ENCODE measurements around the gene DCST2. TPM values are rescaled to one million over a fixed set of nuclear protein-coding genes. Genes with fewer than 3 reads are reported as not detected.
A peak's percentile ranks its signal among the peaks of the same experiment; 100 is the strongest.

DCST2 gene
- total and polyA plus RNA-seq, 2 donors (not counting 3 experiments of a cell fraction or from before 2014, with no cell fraction given) = 0.29 to 0.51 TPM

DNA sequence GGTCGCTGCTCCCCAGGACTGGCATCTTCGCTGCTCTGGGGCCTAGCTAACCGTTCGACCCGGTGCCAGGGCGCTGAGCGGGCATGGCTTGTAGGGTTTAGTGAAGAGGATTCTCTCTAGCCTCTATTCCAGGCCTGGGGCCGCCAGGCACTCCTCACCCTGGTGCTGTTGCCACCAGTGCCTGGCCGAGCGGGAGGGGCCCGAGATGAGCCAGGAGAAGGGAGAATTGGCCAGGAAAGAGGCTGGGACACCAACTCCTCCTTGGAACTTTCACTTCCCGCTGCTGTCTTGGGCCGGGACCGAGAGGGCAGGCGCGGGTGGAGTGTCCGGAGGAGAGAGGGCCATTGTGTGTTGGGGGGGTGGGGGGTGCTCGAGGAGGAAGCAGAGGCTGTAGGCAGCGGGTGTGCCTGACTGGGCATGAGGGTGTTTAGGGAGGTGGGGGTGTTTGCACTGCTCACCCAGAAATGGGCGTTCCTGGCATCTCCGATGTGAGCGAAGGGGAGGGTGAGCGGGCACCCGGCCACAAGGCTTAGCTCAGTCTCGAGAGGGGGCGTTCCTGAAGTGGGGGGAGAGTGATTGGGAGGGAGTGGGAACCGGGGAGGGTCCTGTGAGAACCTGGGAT is 18.3 kb upstream of the DCST2 start:
- Histone ChIP-seq H3K36me3 (ENCODE audit: control insufficient read depth in 2 of 2, extremely low read depth in 1 of 2, insufficient read depth in 2 of 2, low read length in 2 of 2) (peaks cover 5 to 18% of the 10 kb centered on the region in 2 experiments), H4K20me1 (replicated peaks; ENCODE audit: control insufficient read depth, extremely low read depth, insufficient read depth, low read length) (no peaks in the 10 kb centered on the region), H3K79me2 (ENCODE audit: control insufficient read depth, insufficient read depth, low read length) (peaks cover 21% of the 10 kb centered on the region), H3K4me3 (replicated peaks in 1 of 3; ENCODE audit: insufficient read depth in 1 of 3, low read depth in 1 of 3, low read length in 3 of 3) (peak overlapping the region; percentile 66 to 75 (median 74)), H3K27me3 (ENCODE audit: control insufficient read depth in 2 of 2, insufficient read depth in 2 of 2, low read length in 2 of 2) (no peaks in the 10 kb centered on the region), H3K9ac (replicated peaks; ENCODE audit: extremely low read depth, insufficient read depth, low read length) (peak overlapping the region; percentile 42), H2AFZ (ENCODE audit: low read depth, low read length) (peak overlapping the region; percentile 4), H3K4me2 (ENCODE audit: insufficient read depth, low read length) (peak overlapping the region; percentile 86), H3K9me3 (replicated peaks; ENCODE audit: control insufficient read depth, insufficient read depth, low read length) (no peaks in the 10 kb centered on the region), H3K27ac (ENCODE audit: insufficient read depth, low read depth, low read length) (peak overlapping the region; percentile 25), H3K9me1 (replicated peaks; ENCODE audit: control insufficient read depth, extremely low read depth, insufficient read depth, low read length) (no peaks in the 10 kb centered on the region), H3K4me1 (ENCODE audit: control insufficient read depth, extremely low read depth, insufficient read depth, low read length) (peaks cover 24% of the 10 kb centered on the region)
- TF ChIP-seq EZH2 (IDR thresholded peaks at IDR 0.05; ENCODE audit: borderline replicate concordance, low read depth, low read length, severe bottlenecking) = no peak
- no peak for TF ChIP-seq JUN (IDR thresholded peaks at IDR 0.05; ENCODE audit: borderline replicate concordance, insufficient read depth, insufficient read length, low read depth)
- TF ChIP-seq POLR2A (IDR thresholded peaks at IDR 0.05; ENCODE audit: low read depth, low read length) = no peak
- peak; percentile 7 for TF ChIP-seq POLR2AphosphoS5 (IDR thresholded peaks at IDR 0.05; ENCODE audit: insufficient read depth, low read depth, low read length)
- no peak for TF ChIP-seq FOS (IDR thresholded peaks at IDR 0.05; ENCODE audit: borderline replicate concordance, insufficient read depth, low read length)
- TF ChIP-seq MYC (IDR thresholded peaks at IDR 0.05; ENCODE audit: low read depth, low read length) = no peak
- TF ChIP-seq, protein P1, sequence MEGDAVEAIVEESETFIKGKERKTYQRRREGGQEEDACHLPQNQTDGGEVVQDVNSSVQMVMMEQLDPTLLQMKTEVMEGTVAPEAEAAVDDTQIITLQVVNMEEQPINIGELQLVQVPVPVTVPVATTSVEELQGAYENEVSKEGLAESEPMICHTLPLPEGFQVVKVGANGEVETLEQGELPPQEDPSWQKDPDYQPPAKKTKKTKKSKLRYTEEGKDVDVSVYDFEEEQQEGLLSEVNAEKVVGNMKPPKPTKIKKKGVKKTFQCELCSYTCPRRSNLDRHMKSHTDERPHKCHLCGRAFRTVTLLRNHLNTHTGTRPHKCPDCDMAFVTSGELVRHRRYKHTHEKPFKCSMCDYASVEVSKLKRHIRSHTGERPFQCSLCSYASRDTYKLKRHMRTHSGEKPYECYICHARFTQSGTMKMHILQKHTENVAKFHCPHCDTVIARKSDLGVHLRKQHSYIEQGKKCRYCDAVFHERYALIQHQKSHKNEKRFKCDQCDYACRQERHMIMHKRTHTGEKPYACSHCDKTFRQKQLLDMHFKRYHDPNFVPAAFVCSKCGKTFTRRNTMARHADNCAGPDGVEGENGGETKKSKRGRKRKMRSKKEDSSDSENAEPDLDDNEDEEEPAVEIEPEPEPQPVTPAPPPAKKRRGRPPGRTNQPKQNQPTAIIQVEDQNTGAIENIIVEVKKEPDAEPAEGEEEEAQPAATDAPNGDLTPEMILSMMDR (IDR thresholded peaks at IDR 0.05; ENCODE audit: extremely low read depth in 1 of 2, insufficient read depth in 1 of 2, low read depth in 1 of 2, low read length in 2 of 2) = no peak
- CTCF ChIA-PET = interaction anchor here (0.5 to 6.1 kb wide), 20 partner anchors 9 to 121 kb away, joined by 3 to 59 read pairs (median 5); partner anchors contain the start of genes EFNA3, EFNA4, KRTCAP2 and LENEP
- intact Hi-C loops (cut with micrococcal nuclease) (loop anchor here (1.0 to 2.0 kb wide), 4 partner anchors 9 to 91 kb away; partner anchors contain the start of genes PYGO2 and ZBTB7B), dilution Hi-C loops (cut with MboI; ENCODE audit: extremely low pct_ligation_motif_present, low sequenced_read_pairs) (no loop called here)
- POLR2A ChIA-PET = interaction anchor here (1.6 kb wide), 1 partner anchor 33 kb away, joined by 4 read pairs; no protein-coding TSS in a partner anchor
- DNase-seq (ENCODE audit: low read depth, low spot score) = peak; percentile 45
- BruUV-seq (replicated peaks) = no TSS peak
- peak; percentile 80 for FAIRE-seq

Data from endothelial cell of umbilical vein (primary cell).